HG03025 (cell line): ENCODE data around the gene CXXC1.
"Not testable (repeated sequence)": the region's sequence is repeated elsewhere in the genome, so short reads cannot be mapped to it uniquely, and the experiment has no call there.

ENCODE experiments used
- ATAC-seq: cut with Tn5 transposase; IDR thresholded peaks from one replicate; pipeline ENCODE4 v1.9.1; 2021; ENCODE audit warnings: mild to moderate bottlenecking, moderate library complexity; ENCODE audit not compliant: unreplicated experiment, low FRiP score

CXXC1 gene

DNA sequence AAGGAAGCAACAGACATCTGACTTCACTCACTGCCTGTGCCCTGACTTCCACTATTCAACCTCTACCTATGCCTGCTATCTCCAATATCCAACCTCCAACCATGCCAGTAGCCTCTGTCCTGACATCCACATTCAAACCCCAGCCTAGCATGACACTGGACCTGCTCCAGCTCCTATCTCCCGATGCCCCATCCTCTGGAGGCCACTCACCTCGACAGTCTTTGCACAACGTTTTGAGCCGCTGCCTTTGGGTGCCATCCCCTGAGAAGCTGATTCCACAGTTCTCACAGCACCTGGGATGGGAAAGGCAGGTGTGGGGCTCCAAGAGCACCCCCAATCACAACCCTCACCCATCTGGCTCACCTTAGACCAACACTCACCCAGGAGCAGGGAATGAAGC is 11.0 kb downstream of the CXXC1 start:
- no peak for ATAC-seq

DNA sequence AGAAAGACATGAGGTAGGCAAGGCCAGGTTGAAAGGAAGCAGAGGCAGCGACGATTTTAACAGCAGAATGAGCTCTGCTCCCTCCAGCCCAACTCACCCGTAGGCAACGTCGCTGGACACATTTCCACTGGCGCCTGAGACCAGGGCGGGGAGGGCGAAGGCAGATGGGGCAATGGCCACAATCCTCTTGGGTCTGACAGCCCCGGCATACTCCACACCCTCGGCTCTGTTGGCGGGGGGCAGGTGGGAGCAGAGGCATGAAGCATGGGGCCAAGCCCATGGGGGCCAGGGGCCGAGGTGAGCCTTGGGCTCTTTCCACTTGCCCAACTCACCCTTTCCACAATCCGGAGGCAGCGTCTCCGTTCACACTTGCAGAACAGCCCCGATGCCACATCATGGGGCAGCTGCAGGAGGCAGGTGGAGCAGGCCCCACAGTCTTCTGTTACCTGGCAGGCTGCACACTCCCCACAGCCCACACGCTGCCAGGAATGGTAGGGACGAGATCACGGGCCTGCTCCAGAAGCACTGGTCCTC is 11.9 kb downstream of the CXXC1 start:
- ATAC-seq: no peak

DNA sequence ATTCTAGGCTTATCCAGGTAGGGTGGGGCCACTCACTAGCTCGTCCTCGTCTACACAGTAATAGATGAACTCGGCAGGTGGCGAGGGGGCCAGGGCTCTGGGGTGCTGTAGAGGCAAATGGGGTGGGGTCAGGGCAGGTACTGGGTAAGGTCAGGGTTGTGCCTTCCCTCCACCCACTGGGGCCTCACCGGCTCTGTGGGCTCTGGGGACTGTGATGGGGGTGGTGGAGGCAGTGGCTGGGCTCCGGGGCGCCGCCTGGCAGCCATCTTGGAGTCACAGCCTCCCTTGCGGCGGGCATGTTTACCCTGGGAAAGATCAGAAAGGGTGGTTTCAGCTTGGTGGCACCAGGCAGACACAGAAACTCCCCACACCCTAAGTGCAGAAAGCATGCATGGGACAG is 12.6 kb downstream of the CXXC1 start:
- no peak for ATAC-seq

DNA sequence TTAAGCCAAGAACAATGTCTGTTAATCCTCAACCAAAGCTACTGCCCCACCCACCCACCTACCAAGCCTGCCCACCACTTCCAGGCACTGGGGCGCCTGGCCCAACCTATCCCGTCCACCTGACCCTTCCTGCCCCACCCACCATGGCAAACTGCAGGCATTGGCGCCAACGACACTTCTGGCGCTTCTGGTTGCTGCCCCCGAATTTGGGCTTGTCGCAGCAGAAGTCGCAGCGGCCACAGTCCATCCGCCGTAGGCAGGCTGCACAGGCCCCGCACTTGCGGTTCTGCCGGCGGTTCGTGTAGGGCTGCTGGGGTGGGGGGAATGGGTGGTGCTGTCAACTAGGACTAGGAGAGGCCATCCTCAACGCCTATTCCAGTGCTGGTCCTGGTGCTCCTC is 13.4 kb downstream of the CXXC1 start:
- no peak for ATAC-seq

DNA sequence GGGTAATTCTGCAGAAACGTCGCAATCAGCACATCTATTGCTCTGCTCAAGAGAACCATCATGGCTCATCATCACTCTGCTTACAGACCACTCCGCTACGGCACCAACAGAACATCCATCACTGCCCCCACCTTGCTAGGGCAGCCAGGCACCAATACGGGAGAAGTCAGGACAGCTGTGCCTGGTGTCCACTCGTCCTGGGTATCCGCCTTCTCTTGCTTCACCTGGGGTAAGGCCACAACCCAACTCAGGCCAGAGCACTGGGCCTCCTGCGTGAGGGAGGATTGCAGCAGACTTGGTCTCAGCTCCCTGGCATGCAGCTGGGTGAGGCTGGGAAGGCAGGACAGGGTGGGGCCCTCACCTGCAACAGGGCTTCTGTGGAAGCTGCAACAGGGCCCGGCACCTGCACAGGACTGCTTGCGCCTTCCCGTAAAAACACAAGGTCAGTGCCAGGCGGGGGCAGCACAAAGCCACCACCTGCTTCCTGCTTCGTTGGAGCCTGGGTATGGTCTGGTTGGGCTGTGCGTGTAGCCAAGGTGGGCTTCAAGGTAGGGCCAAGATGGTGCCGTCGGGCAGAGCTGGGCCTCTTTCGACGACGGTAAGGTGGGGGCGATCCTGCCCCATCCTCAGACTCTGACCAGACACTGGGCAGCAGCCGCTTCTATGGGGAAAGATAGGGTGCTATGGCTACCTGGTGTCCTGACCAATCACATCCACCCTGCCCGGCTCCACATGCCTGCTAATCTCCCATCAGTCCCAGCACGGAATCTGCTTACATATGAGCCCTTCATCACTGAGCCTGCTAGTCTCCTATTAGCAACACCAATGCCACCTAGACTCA is 14.1 kb downstream of the CXXC1 start:
- ATAC-seq: no peak

DNA sequence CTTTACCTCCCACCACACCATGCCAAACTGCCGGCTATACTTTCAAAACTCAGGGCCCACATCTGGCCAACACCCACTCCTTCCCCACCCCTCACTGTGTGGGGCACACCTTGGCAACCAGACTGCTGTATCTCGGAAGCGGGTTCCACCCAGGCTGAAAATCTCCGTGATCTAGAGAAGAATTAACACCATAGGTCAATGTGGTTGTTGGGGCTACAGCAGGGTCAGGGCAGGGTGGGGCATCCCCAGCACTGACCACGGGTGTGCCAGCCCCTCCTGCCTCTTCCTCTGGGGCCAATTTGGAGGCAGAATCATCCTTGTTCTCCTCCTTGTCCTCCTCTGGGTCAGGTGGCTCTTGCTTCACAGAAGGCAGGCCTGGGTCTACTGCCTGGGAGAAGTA is 14.9 kb downstream of the CXXC1 start:
- no peak for ATAC-seq

DNA sequence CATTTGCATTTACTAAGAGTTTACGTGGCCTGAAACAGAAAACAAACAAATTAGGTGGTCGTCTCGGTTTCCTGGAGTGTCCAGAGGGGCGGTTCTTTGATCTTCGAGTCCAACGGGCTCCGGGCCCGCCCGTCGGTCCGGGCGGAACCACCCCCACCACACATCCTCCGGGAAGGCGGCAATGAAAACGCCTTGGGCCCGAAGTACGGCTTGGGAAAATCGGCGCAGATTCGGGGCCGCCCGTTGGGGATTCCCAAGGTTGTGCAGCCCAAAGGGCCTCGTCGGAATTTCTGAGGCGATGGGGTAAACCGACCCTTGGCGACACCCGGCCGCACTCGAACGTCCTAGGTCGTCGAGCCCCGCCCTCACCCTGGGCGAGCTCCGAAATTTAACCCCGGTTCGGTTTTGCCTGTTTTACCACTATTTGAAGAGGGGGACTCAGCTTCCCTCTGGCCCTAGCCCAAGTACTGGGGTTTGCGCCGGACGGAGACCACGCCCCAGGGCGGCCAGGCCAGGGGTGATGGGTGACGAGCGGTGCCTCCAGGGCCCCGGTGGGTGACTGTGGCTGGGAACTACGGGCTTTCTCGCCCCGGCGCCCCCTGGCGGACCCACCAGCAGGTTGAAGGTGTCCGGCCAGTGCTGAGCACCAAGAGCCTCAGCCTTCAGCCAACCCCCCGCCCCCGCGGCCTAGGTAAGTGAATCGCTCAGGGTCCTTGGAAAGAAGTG is 19.3 kb downstream of the CXXC1 start:
- peak; percentile 52 for ATAC-seq

DNA sequence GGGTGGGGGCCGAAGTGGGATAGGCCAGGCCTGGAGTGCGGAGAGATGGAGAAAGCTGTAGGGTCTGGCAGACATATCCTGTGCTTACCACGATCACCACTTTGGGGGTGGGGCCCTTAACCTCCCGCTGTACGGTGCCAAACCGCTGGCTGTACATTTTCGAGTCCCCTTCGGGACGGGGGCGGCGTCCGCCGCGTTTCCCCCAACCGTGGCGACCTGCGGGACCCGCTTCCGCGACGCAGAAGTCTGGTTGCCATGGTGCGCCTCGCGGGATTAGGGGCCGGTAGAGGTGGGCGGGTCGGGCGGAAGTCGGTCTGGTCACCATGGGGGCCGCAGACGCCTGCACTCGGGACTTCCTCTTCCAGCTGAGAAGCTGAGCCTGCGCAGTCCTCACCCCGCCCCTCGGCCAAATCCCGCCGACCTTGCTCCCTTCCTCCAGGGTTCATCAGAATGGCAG is 21.2 kb downstream of the CXXC1 start, which contains the start of gene CFAP53:
CFAP53 (minus strand) TSS at position 248 of the 457 bp plus-strand sequence; CDS start at position 157, 91 bp downstream.
- peak; percentile 84 for ATAC-seq

DNA sequence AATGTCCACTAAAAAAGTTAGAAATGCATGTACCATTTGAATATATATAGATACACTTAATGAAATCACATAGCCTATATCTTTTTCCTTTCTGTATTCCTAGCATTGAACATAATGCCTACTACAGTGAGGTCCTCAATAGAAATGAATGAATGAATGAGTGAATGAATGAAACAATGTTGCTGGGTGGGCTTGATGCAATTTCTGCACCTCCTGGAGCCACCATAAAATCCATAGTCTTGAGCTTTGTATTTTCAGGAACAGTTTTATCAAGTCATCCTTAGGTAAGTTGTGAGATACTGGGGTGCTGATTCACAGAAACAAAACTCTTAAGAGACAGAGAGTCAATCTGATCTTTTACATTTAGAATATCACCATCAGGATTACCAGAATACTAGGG is 24.5 kb downstream of the CXXC1 start:
- ATAC-seq: no peak

DNA sequence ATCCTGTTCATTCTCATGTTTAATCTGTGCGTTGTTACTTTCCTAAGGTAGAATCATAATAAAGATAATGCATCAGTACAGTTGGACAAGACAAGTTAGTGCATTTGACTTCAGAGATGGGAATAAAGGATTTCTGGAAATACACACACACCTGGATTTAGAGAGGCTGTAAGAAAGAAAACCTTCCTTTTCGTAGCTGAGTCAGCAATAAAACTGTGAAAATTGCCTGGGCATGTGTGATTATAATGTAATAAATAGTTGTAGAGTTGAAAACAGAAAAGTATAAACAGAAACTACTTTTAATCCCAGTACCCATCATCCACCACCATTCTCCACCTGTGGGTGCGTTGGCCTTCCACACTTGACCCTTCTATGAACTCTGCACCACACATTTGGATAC is 36.6 kb downstream of the CXXC1 start:
- ATAC-seq: no peak

DNA sequence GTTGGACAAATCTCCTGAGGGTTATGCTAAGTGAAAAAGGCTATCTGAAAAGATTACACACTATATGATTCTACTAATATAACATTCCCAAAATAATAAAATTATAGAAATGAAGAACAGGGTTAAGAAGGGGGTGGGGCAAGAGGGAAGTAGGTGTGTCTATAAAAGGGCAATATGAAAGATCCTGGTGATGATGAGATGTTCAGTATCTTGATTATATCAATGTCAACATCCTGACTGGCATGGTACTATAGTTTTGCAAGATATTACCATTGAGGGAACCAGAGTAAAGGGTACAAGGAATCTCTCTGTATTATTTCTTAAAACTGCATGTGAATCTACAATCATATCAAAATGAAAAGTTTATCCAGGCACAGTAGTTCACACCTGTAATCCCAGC is 37.9 kb downstream of the CXXC1 start:
- ATAC-seq: no peak

DNA sequence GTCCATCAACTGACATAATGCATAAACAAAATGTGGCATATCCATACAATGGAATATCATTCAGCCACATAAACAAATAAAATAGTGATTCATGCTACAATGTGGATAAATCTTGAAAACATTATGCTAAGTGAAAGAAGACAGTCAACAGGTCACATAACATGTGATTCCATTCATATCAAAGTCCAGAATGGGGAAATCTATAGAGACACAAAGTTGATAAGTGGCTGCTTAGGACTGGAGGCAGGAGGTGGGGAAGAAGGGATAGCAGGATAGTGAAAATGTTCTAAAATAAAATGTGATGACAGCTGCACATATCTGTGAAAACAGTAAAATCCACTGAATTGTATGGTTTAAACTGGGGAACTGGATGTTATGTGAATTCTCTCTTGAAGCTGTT is 39.9 kb downstream of the CXXC1 start:
- ATAC-seq: no peak

DNA sequence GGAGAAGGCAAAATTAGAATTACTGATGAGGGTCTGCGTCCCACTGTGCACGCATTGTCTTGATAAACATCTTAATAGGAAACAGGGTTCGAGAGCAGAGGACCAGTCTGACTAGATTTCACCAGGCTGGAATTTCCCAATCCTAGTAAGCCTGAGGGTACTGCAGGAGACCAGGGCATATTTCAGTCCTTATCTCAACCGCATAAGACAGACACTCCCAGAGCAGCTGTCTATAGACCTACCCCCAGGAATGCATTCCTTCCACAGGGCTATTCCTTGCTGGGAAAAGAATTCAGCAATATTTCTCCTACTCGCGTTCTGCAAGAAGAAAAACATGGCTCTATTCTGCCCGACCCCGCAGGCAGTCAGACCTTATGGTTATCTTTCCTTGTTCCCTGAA is 45.7 kb downstream of the CXXC1 start:
- ATAC-seq: not testable (repeated sequence)

DNA sequence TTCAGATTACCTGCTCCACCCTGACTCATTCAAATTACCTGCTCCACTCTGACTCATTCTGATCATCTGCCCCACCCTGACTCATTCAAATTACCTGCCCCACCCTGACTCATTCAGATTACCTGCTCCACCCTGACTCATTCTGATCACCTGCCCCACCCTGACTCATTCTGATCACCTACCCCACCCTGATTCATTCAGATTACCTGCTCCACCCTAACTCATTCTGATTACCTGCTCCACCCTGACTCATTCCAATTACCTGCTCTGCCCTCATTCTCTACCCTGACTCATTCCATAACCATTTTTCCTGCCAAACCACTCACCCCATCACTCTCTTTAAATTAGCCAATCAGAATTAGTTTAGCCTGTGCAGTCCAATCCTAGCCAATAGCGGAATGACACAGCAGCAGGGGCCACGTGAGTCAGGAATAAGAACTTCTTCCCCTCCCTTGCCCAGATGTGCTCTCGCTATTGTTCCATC is 47.4 kb downstream of the CXXC1 start:
- no peak for ATAC-seq

DNA sequence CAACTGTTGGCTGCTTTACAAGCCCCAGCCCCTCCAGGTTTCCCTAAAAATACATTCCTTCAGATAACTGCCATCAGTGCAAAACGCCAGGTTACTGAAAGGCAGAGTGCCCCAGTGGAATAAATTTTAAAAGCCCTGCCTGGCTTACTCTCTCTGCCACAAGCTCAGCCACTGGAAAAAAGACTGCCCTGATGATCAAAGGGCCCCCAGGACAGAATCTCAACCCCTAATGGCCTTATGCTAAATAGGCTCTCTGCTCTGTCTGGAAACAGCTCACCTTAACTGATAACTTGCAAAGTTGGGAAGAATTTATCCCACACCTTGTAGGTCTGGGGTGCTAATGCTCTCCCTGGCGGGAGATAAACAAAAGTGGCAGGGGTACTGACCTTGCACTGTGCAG is 55.1 kb downstream of the CXXC1 start:
- ATAC-seq: no peak
